Activated naive CD8-positive, alpha-beta T cell treated with anti-CD3 and anti-CD28 coated beads for 36 hours (primary cell): Measurements from ENCODE around the gene ERC2. TPM values are rescaled to one million over a fixed set of nuclear protein-coding genes. Genes with fewer than 3 reads are reported as not detected.

Experiments
- DNase-seq: peaks from one replicate; pipeline ENCODE4 v3.0.0; 2021
- H3K27ac Mint-ChIP-seq: one replicate; pipeline ENCODE4 v1.8.0; 2022; ENCODE audit warnings: mild to moderate bottlenecking, moderate library complexity, mixed read lengths
- H3K27me3 Mint-ChIP-seq: one replicate; pipeline ENCODE4 v1.8.0; 2022; ENCODE audit warnings: mild to moderate bottlenecking, mixed read lengths
- H3K36me3 Mint-ChIP-seq: one replicate; pipeline ENCODE4 v1.8.0; 2021; ENCODE audit warnings: mild to moderate bottlenecking, mixed read lengths
- H3K4me1 Mint-ChIP-seq: one replicate; pipeline ENCODE4 v1.8.0; 2021; ENCODE audit warnings: mixed read lengths
- H3K4me3 Mint-ChIP-seq: one replicate; pipeline ENCODE4 v1.8.0; 2022; ENCODE audit warnings: mild to moderate bottlenecking, moderate library complexity, mixed read lengths
- H3K9me3 Mint-ChIP-seq: one replicate; pipeline ENCODE4 v1.8.0; 2022; ENCODE audit warnings: mixed read lengths
- total RNA-seq, 2 experiments: library from RNA; stranded (reverse); gene quantifications; one replicate each; pipeline ENCODE4 v1.2.3, GENCODE V29; 2021

Gene ERC2
- total RNA-seq, 2 experiments from 2014 or later: not detected

GRCh38 chr3:56137415-56137814 is 330.9 kb downstream of the ERC2 start:
- H3K4me3 Mint-ChIP-seq: no peak overlapping the region
- no peak overlapping the region for H3K27ac Mint-ChIP-seq
- H3K9me3 Mint-ChIP-seq: no peaks in the 10 kb centered on the region
- DNase-seq: no peak
- H3K27me3 Mint-ChIP-seq: peaks cover 3% of the 10 kb centered on the region
- H3K36me3 Mint-ChIP-seq: no peaks in the 10 kb centered on the region
- no peaks in the 10 kb centered on the region for H3K4me1 Mint-ChIP-seq

GRCh38 chr3:56136514-56136913 is 331.8 kb downstream of the ERC2 start:
- Mint-ChIP-seq H3K27me3 (peaks cover 3% of the 10 kb centered on the region), H3K4me1 (peaks cover 2% of the 10 kb centered on the region), H3K4me3 (no peak overlapping the region), H3K27ac (no peak overlapping the region), H3K36me3 (no peaks in the 10 kb centered on the region), H3K9me3 (no peaks in the 10 kb centered on the region)
- DNase-seq: no peak

DNA sequence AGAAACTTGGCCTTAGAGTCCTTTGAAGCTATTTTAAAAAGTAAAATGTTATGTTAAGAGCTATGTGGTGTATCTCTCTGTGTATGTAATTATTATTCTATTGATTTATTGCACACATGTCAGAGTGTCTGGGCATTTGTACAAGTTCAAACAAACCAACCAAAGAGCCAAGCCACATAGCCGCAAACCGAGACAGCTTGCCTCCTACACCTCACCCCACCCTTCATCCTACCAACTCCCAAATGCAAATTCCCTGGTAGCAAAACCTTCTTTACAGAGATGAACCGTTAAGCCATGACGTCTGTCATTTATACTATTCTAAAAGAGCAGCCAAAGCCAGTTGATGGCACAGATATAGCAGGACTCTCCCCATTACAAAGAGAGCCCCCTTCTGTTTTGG is 332.3 kb downstream of the ERC2 start:
- no peak for DNase-seq
- no peak overlapping the region for H3K27ac Mint-ChIP-seq
- peaks cover 3% of the 10 kb centered on the region for H3K27me3 Mint-ChIP-seq
- H3K36me3 Mint-ChIP-seq: no peaks in the 10 kb centered on the region
- H3K9me3 Mint-ChIP-seq: no peaks in the 10 kb centered on the region
- H3K4me3 Mint-ChIP-seq: no peak overlapping the region
- H3K4me1 Mint-ChIP-seq: peaks cover 2% of the 10 kb centered on the region

DNA sequence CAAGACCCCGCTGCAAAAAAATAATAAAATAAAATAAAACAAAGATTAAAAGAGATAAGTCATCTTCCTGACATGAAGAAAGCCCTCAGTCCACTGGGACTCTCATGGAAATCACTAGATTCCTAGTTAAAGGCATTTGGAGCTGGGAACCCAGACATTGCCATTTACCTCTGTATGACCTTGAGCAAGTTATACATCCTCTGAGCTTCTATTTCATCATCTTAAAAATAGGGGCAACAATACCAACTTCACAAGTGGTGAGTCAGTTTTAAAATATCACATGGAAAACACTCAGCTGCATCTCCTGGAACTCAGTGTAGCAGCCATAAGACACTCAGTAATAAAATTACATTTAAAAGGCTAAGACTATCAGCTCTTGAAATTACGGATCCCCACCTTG is 334.8 kb downstream of the ERC2 start:
- Mint-ChIP-seq H3K9me3 (no peaks in the 10 kb centered on the region), H3K36me3 (no peaks in the 10 kb centered on the region), H3K4me3 (no peak overlapping the region), H3K27me3 (peaks cover 7% of the 10 kb centered on the region), H3K4me1 (peaks cover 2% of the 10 kb centered on the region), H3K27ac (no peak overlapping the region)
- DNase-seq: no peak

DNA sequence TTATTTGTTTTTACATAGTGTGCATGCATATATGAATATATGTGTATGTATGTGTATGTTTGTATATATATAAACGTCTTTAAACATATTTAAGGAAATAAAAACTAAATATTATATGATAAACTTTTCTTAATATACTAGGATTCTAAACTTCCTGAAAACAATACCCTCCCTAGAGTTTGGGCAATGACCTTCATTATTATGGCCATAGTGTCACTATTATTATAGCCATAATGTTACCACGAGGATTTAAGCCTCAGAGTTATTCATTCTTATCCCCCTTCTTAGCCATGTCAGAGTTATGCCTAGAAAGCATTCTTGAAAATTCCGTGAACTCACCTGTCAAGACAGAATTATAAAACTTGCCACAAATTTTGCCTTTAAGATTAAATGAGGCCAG is 335.5 kb downstream of the ERC2 start:
- no peak for DNase-seq
- H3K4me3 Mint-ChIP-seq: no peak overlapping the region
- H3K27me3 Mint-ChIP-seq: peaks cover 5% of the 10 kb centered on the region
- H3K27ac Mint-ChIP-seq: no peak overlapping the region
- no peaks in the 10 kb centered on the region for H3K36me3 Mint-ChIP-seq
- no peaks in the 10 kb centered on the region for H3K9me3 Mint-ChIP-seq
- peaks cover 2% of the 10 kb centered on the region for H3K4me1 Mint-ChIP-seq

GRCh38 chr3:56131974-56132590 is 336.2 kb downstream of the ERC2 start:
- no peak overlapping the region for H3K4me3 Mint-ChIP-seq
- no peak overlapping the region for H3K27ac Mint-ChIP-seq
- DNase-seq: no peak
- no peaks in the 10 kb centered on the region for H3K9me3 Mint-ChIP-seq
- peaks cover 2% of the 10 kb centered on the region for H3K4me1 Mint-ChIP-seq
- peaks cover 8% of the 10 kb centered on the region for H3K27me3 Mint-ChIP-seq
- H3K36me3 Mint-ChIP-seq: no peaks in the 10 kb centered on the region

DNA sequence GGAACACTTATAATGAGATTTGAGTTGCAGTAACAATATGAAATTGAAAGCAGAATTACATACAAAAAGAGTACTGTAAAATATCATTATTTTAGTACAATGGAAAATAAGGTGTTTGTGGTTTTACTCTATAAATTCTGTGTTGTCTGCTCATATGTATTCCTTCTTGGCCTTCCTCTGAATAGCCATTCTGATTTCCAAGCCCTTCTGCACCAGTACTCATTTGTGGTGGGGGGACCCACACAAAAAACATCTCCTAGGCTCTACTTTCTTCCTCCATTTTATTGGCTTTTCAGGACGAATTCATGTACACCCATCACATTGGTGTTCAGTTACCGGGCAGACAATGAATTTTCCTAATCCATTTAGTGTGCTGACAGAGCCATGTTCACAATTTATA is 338.2 kb downstream of the ERC2 start:
- no peak for DNase-seq
- Mint-ChIP-seq H3K4me1 (peaks cover 2% of the 10 kb centered on the region), H3K36me3 (no peaks in the 10 kb centered on the region), H3K9me3 (no peaks in the 10 kb centered on the region), H3K4me3 (no peak overlapping the region), H3K27ac (no peak overlapping the region), H3K27me3 (peaks cover 19% of the 10 kb centered on the region)

- H3K27me3 Mint-ChIP-seq: peaks cover 24% of the 10 kb centered on the region
- no peak overlapping the region for H3K4me3 Mint-ChIP-seq
- H3K27ac Mint-ChIP-seq: no peak overlapping the region
- no peaks in the 10 kb centered on the region for H3K4me1 Mint-ChIP-seq
- no peak for DNase-seq
- H3K9me3 Mint-ChIP-seq: no peaks in the 10 kb centered on the region
- H3K36me3 Mint-ChIP-seq: no peaks in the 10 kb centered on the region
These were observed 341.6 kb downstream of the ERC2 start for GRCh38 chr3:56126632-56127031.

GRCh38 chr3:56125358-56126005 is 342.8 kb downstream of the ERC2 start:
- Mint-ChIP-seq H3K36me3 (no peaks in the 10 kb centered on the region), H3K4me3 (no peak overlapping the region), H3K9me3 (no peaks in the 10 kb centered on the region), H3K4me1 (no peaks in the 10 kb centered on the region), H3K27ac (no peak overlapping the region), H3K27me3 (peaks cover 24% of the 10 kb centered on the region)
- no peak for DNase-seq

DNA sequence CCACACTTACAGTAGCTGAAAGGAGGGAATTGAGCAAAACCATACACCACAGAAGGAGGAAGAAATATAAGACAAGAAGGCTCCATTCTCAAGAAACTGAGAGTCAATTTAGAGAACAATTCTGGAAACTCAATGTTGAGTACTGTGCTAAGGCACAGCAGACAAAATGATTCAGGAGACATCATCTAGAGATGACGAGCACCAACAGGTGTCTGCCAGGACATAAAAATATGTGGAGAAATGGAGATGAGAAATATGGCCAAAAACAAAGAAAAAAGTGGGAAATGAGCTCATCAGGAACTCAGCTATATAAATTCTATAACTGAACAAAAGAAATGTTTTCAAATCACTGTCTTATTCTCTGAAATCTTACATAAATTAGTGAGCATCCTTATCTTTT is 343.7 kb downstream of the ERC2 start:
- Mint-ChIP-seq H3K27me3 (peaks cover 22% of the 10 kb centered on the region), H3K36me3 (no peaks in the 10 kb centered on the region), H3K4me3 (no peak overlapping the region), H3K9me3 (no peaks in the 10 kb centered on the region), H3K27ac (no peak overlapping the region), H3K4me1 (no peaks in the 10 kb centered on the region)
- DNase-seq: no peak

- H3K4me1 Mint-ChIP-seq: no peaks in the 10 kb centered on the region
- no peaks in the 10 kb centered on the region for H3K36me3 Mint-ChIP-seq
- peaks cover 18% of the 10 kb centered on the region for H3K27me3 Mint-ChIP-seq
- DNase-seq: no peak
- H3K4me3 Mint-ChIP-seq: no peak overlapping the region
- no peaks in the 10 kb centered on the region for H3K9me3 Mint-ChIP-seq
- no peak overlapping the region for H3K27ac Mint-ChIP-seq
These were observed 344.8 kb downstream of the ERC2 start for GRCh38 chr3:56123487-56123886.

- Mint-ChIP-seq H3K4me3 (no peak overlapping the region), H3K4me1 (no peaks in the 10 kb centered on the region), H3K27ac (no peak overlapping the region), H3K27me3 (peaks cover 18% of the 10 kb centered on the region), H3K9me3 (no peaks in the 10 kb centered on the region), H3K36me3 (no peaks in the 10 kb centered on the region)
- no peak for DNase-seq
These were observed 345.4 kb downstream of the ERC2 start for GRCh38 chr3:56122911-56123310.

- DNase-seq: no peak
- Mint-ChIP-seq H3K36me3 (no peaks in the 10 kb centered on the region), H3K4me3 (no peak overlapping the region), H3K9me3 (no peaks in the 10 kb centered on the region), H3K4me1 (no peaks in the 10 kb centered on the region), H3K27me3 (peaks cover 13% of the 10 kb centered on the region), H3K27ac (no peak overlapping the region)
These were observed 346.6 kb downstream of the ERC2 start for GRCh38 chr3:56121716-56122115.

- Mint-ChIP-seq H3K27ac (no peak overlapping the region), H3K4me1 (no peaks in the 10 kb centered on the region), H3K36me3 (no peaks in the 10 kb centered on the region), H3K9me3 (no peaks in the 10 kb centered on the region), H3K4me3 (no peak overlapping the region), H3K27me3 (peaks cover 4% of the 10 kb centered on the region)
- no peak for DNase-seq
These were observed 348.5 kb downstream of the ERC2 start for GRCh38 chr3:56119575-56120349.

- no peaks in the 10 kb centered on the region for H3K36me3 Mint-ChIP-seq
- H3K4me1 Mint-ChIP-seq: no peaks in the 10 kb centered on the region
- no peak overlapping the region for H3K27ac Mint-ChIP-seq
- DNase-seq: no peak
- peaks cover 4% of the 10 kb centered on the region for H3K27me3 Mint-ChIP-seq
- peaks cover 2% of the 10 kb centered on the region for H3K9me3 Mint-ChIP-seq
- H3K4me3 Mint-ChIP-seq: no peak overlapping the region
These were observed 349.3 kb downstream of the ERC2 start for GRCh38 chr3:56118968-56119367.

- Mint-ChIP-seq H3K4me3 (no peak overlapping the region), H3K36me3 (no peaks in the 10 kb centered on the region), H3K27me3 (no peaks in the 10 kb centered on the region), H3K27ac (no peak overlapping the region), H3K9me3 (peaks cover 2% of the 10 kb centered on the region), H3K4me1 (no peaks in the 10 kb centered on the region)
- no peak for DNase-seq
These were observed 352.6 kb downstream of the ERC2 start for GRCh38 chr3:56115698-56116097.
